Smooth muscle cell (in vitro differentiated cells): ENCODE data around the gene DYNC2LI1. TPM values are rescaled to one million over a fixed set of nuclear protein-coding genes. Genes with fewer than 3 reads are reported as not detected.

Experiments used
- DNase-seq: peaks from one replicate; lab custom pipeline; 2025; ENCODE audit not compliant: unreplicated experiment; lab: John Stamatoyannopoulos, UW
- H2AFZ ChIP-seq: fragments of 200-600 bp; sonication (generic); 2 replicates; pipeline ENCODE4 v1.6.0; 2016; ENCODE audit warnings: antibody characterized with exemption, low read depth, mild to moderate bottlenecking
- H3F3A ChIP-seq: fragments of 200-600 bp; sonication (generic); 2 replicates; pipeline ENCODE4 v1.6.0; 2017; ENCODE audit warnings: antibody characterized with exemption, low read depth
- H3K27ac ChIP-seq: fragments of 200-600 bp; sonication (generic); 2 replicates; pipeline ENCODE4 v1.5.1; 2016; ENCODE audit warnings: low read depth, mild to moderate bottlenecking
- H3K27me3 ChIP-seq: fragments of 200-600 bp; sonication (generic); 2 replicates; pipeline ENCODE4 v1.6.1; 2016; ENCODE audit warnings: low read depth, mild to moderate bottlenecking
- H3K36me3 ChIP-seq: fragments of 200-600 bp; sonication (generic); 2 replicates; pipeline ENCODE4 v1.5.1; 2016; ENCODE audit warnings: low read depth
- H3K4me1 ChIP-seq: fragments of 200-600 bp; sonication (generic); 2 replicates; pipeline ENCODE4 v1.5.1; 2016; ENCODE audit warnings: low read depth
- H3K4me2 ChIP-seq: fragments of 200-600 bp; sonication (generic); 2 replicates; pipeline ENCODE4 v1.6.0; 2016; ENCODE audit warnings: mild to moderate bottlenecking
- H3K4me3 ChIP-seq: fragments of 200-600 bp; sonication (generic); 2 replicates; pipeline ENCODE4 v1.5.1; 2016; ENCODE audit warnings: mild to moderate bottlenecking
- H3K79me2 ChIP-seq: fragments of 200-600 bp; sonication (generic); 2 replicates; pipeline ENCODE4 v1.6.0; 2016; ENCODE audit warnings: low read depth, mild to moderate bottlenecking
- H3K9ac ChIP-seq: fragments of 200-600 bp; sonication (generic); 2 replicates; pipeline ENCODE4 v1.6.0; 2016; ENCODE audit warnings: low read depth
- H3K9me3 ChIP-seq: fragments of 200-600 bp; sonication (generic); replicated peaks from 2 replicates; pipeline ENCODE4 v1.5.1; 2016; ENCODE audit warnings: low read depth
- H4K20me1 ChIP-seq: fragments of 200-600 bp; sonication (generic); 2 replicates; pipeline ENCODE4 v1.6.0; 2016; ENCODE audit warnings: low read depth
- WGBS: methylation state at CpG from one replicate; pipeline ENCODE4 v1.1.7; 2016; ENCODE audit warnings: low lambda C conversion rate; 5-methylcytosine and 5-hydroxymethylcytosine counted together
- polyA plus RNA-seq: library from polyadenylated mRNA; unstranded; fragments of >200 nt; fragmentation: Nextera tagmentation; extraction: Ambion mirVana; gene quantifications from 2 replicates; pipeline ENCODE4 v1.2.1, GENCODE V29; 2016
- total RNA-seq: library from RNA; depleted of rRNA; stranded (reverse); fragments of >200 nt; gene quantifications from 2 replicates; pipeline ENCODE4 v1.2.3, GENCODE V29; 2014
- TF ChIP-seq, protein P1 (sequence below): fragments of 200-600 bp; sonication (generic); IDR thresholded peaks from 2 replicates; pipeline ENCODE4 v1.5.1; 2017; ENCODE audit warnings: borderline replicate concordance, mild to moderate bottlenecking, antibody characterized with exemption; ENCODE audit not compliant: insufficient read depth, poor library complexity, severe bottlenecking

DYNC2LI1 gene
- total and polyA plus RNA-seq, 2 experiments from 2014 or later = 22.0 to 46.7 TPM

DNA sequence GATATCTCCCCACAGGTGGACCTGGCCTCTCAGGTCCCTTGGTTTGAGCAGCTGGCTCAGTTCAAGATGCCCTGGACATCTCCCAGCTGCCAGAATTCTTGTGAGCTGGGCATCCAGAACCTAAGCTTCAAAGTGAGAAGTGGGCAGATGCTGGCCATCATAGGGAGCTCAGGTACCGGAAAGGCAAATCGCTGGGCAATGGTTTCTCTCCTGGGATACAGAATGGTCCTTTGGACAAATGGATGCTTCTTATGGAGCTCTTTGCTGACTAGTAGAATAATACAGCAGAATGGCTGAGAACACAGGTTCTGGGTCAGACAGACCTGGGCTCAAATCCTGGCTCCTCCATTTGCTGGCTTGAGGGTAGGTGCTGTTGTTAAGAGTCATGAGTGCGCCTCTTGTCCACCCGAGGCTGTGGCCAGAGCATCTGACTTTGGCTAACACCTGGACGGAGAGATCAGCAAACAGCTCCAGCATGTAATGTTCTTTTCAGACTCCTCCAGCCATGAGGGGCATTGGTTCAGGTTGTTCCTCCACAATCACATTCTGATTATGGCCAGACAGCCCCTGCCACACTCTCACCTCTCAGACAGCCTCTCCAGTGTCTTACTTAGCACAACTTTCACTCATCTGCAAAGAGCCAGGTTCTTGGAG lies 72.4 kb downstream of the DYNC2LI1 start:
- Histone ChIP-seq H3K27me3 (no peaks in the 10 kb centered on the region), H3K4me1 (no peaks in the 10 kb centered on the region), H2AFZ (no peak overlapping the region), H3K27ac (no peak overlapping the region), H3K36me3 (no peaks in the 10 kb centered on the region), H3K9me3 (no peaks in the 10 kb centered on the region), H4K20me1 (no peaks in the 10 kb centered on the region), H3K4me3 (no peak overlapping the region), H3K9ac (no peak overlapping the region), H3K4me2 (no peak overlapping the region), H3F3A (no peaks in the 10 kb centered on the region), H3K79me2 (no peaks in the 10 kb centered on the region)
- DNase-seq = no peak
- TF ChIP-seq, protein P1, sequence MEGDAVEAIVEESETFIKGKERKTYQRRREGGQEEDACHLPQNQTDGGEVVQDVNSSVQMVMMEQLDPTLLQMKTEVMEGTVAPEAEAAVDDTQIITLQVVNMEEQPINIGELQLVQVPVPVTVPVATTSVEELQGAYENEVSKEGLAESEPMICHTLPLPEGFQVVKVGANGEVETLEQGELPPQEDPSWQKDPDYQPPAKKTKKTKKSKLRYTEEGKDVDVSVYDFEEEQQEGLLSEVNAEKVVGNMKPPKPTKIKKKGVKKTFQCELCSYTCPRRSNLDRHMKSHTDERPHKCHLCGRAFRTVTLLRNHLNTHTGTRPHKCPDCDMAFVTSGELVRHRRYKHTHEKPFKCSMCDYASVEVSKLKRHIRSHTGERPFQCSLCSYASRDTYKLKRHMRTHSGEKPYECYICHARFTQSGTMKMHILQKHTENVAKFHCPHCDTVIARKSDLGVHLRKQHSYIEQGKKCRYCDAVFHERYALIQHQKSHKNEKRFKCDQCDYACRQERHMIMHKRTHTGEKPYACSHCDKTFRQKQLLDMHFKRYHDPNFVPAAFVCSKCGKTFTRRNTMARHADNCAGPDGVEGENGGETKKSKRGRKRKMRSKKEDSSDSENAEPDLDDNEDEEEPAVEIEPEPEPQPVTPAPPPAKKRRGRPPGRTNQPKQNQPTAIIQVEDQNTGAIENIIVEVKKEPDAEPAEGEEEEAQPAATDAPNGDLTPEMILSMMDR = no peak
- 98% methylated on average over 5 of the region's 5 CpGs for WGBS

DNA sequence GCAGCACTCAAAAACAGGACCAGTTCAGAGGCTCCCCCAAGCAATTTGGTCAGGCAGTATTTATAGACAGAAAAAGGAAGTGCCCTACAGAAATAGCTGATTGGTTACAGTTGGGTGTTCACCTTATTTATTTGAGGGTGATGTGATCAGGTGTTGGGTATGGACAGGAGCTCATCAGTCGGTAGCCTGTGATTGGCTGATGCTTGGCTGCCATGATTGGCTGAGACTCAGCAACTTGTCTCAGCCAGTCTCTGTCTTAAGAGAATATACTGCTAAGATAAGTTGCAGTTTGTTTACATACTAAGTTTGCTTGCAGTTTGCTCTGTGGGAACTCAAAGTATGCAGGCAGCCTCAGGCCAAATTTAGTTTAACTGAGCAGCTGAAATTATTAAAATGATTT lies 74.4 kb downstream of the DYNC2LI1 start:
- Histone ChIP-seq H3K4me3 (no peak overlapping the region), H2AFZ (no peak overlapping the region), H3K36me3 (no peaks in the 10 kb centered on the region), H3K9ac (no peak overlapping the region), H3K9me3 (no peaks in the 10 kb centered on the region), H4K20me1 (no peaks in the 10 kb centered on the region), H3F3A (no peaks in the 10 kb centered on the region), H3K27me3 (no peaks in the 10 kb centered on the region), H3K79me2 (no peaks in the 10 kb centered on the region), H3K4me2 (no peak overlapping the region), H3K27ac (no peak overlapping the region), H3K4me1 (no peaks in the 10 kb centered on the region)
- DNase-seq = no peak
- TF ChIP-seq, protein P1 = no peak
- WGBS = 85% methylated on average over 1 of the region's 1 CpG

DNA sequence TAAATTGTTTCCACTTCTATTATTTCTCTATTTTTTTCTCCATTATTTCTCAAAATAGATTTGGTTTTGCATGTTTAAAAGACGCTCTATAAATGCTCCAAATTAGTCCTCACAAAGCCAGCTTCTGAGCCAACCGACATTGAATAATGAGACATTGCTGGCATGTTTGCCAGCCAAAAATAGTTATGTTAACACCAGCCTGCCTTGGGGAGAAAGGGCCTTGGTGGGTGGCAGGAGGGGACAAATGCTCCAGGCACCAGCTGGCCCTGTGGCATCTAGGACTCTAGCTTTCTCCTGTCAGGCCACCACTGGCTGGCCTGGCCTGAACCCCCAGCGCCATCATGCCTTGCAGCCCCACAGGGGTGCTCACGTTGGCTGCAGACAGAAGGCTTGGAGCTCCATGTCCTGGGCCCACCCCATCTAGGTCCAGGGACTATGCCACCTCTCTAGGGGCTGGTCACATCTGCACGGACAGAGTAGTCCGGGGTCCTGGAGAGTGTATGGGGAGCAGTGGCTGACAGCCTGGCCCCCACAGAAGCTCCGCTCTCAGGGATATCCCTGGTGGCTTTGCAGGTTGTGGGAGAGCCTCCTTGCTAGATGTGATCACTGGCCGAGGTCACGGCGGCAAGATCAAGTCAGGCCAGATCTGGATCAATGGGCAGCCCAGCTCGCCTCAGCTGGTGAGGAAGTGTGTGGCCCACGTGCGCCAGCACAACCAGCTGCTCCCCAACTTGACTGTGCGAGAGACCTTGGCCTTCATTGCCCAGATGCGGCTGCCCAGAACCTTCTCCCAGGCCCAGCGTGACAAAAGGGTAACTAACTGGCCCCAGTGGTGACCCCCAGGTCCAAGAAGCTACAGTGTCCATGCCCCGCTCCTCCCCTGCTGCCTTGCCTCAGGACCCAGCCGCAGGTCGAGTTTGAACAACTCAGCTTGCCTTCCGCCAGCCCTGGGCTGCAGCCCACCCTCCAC lies 77.5 kb downstream of the DYNC2LI1 start:
- no peaks in the 10 kb centered on the region for H3K36me3 ChIP-seq
- no peaks in the 10 kb centered on the region for H3K79me2 ChIP-seq
- WGBS = 97% methylated on average over 20 of the region's 20 CpGs
- H3F3A ChIP-seq = no peaks in the 10 kb centered on the region
- peaks cover 16% of the 10 kb centered on the region for H3K27me3 ChIP-seq
- TF ChIP-seq, protein P1 = no peak
- H3K27ac ChIP-seq = no peak overlapping the region
- no peak overlapping the region for H3K4me2 ChIP-seq
- no peak for DNase-seq
- H3K4me3 ChIP-seq = no peak overlapping the region
- H3K9me3 ChIP-seq = no peaks in the 10 kb centered on the region
- no peaks in the 10 kb centered on the region for H3K4me1 ChIP-seq
- no peak overlapping the region for H3K9ac ChIP-seq
- H2AFZ ChIP-seq = no peak overlapping the region
- H4K20me1 ChIP-seq = no peaks in the 10 kb centered on the region
